A673 (cell line): ENCODE data around the gene UBE3B. TPM values are rescaled to one million over a fixed set of nuclear protein-coding genes. Genes with fewer than 3 reads are reported as not detected.

ENCODE experiments used
- BruUV-seq: library from RNA; stranded (reverse); fragments of 400-500 nt; replicated peaks from 2 replicates; lab custom pipeline; 2021; lab: Mats Ljungman, UMichigan
- CTCF ChIA-PET: fragments of 300-600 bp; sonication (Branson Sonifier 250); formaldehyde crosslinking; loops from one replicate; lab custom pipeline; 2022; ENCODE audit warnings: antibody characterized with exemption; lab: Charles Lee
- POLR2A ChIA-PET: fragments of 300-600 bp; sonication (Branson Sonifier 250); formaldehyde crosslinking; loops from one replicate; lab custom pipeline; 2022; ENCODE audit warnings: antibody characterized with exemption; ENCODE audit not compliant: low non-redundant PET; lab: Charles Lee
- DNase-seq: peaks from one replicate; pipeline ENCODE4 v3.0.0-alpha.2; 2015; ENCODE audit warnings: low spot score
- H3K27ac ChIP-seq: fragments of 200-600 bp; sonication (generic); 2 replicates; pipeline ENCODE4 v1.5.1; 2016; ENCODE audit warnings: mixed run types, low read depth, mild to moderate bottlenecking, mixed read lengths, antibody characterized with exemption, low read length; ENCODE audit not compliant: poor library complexity, severe bottlenecking
- H3K27me3 ChIP-seq: fragments of 200-600 bp; sonication (generic); replicated peaks from 2 replicates; pipeline ENCODE4 v1.6.1; 2017; ENCODE audit warnings: mixed run types, low read depth, mild to moderate bottlenecking, mixed read lengths, antibody characterized with exemption, low read length; ENCODE audit not compliant: insufficient read depth, poor library complexity
- H3K36me3 ChIP-seq: fragments of 200-600 bp; sonication (generic); 2 replicates; pipeline ENCODE4 v1.6.1; 2016; ENCODE audit warnings: mixed run types, mild to moderate bottlenecking, mixed read lengths, antibody characterized with exemption, low read length; ENCODE audit not compliant: insufficient read depth, poor library complexity, severe bottlenecking
- H3K4me1 ChIP-seq: fragments of 200-600 bp; sonication (generic); 2 replicates; pipeline ENCODE4 v1.6.1; 2017; ENCODE audit warnings: mixed run types, mild to moderate bottlenecking, mixed read lengths, antibody characterized with exemption, low read length; ENCODE audit not compliant: insufficient read depth, poor library complexity, severe bottlenecking
- H3K4me3 ChIP-seq: fragments of 200-600 bp; sonication (generic); 2 replicates; pipeline ENCODE4 v1.5.1; 2016; ENCODE audit warnings: low read depth, mixed run types, mild to moderate bottlenecking, mixed read lengths, low read length; ENCODE audit not compliant: poor library complexity, severe bottlenecking
- H3K9me3 ChIP-seq: fragments of 200-600 bp; sonication (generic); 2 replicates; pipeline ENCODE4 v1.6.1; 2016; ENCODE audit warnings: mixed run types, low read depth, mild to moderate bottlenecking, mixed read lengths, antibody characterized with exemption, low read length; ENCODE audit not compliant: poor library complexity, severe bottlenecking
- EZH2 ChIP-seq: fragments of 200-600 bp; sonication (generic); IDR thresholded peaks from 2 replicates; pipeline ENCODE4 v1.6.1; 2017; ENCODE audit warnings: borderline replicate concordance, low read depth, mild to moderate bottlenecking, mixed read lengths, antibody characterized with exemption, low read length; ENCODE audit not compliant: poor library complexity, severe bottlenecking
- intact Hi-C: fragments of 100-400 bp; cut with micrococcal nuclease; formaldehyde crosslinking; loops from one replicate; pipeline ENCODE4 v1.10.0; 2022; ENCODE audit not compliant: unreplicated experiment
- total RNA-seq: library from RNA; stranded (reverse); gene quantifications from 2 replicates; pipeline ENCODE4 v1.2.3, GENCODE V29; 2021
- TF ChIP-seq, protein P1 (sequence below): fragments of 300-800, 200-600 bp; sonication (generic); conservative IDR thresholded peaks from 2 replicates; pipeline ENCODE4 v1.5.1; 2017; ENCODE audit warnings: low read depth, mild to moderate bottlenecking, antibody characterized with exemption, low read length, moderate library complexity, mixed read lengths

The UBE3B gene
- total RNA-seq, 1 experiment from 2014 or later, result 29.2 TPM

DNA sequence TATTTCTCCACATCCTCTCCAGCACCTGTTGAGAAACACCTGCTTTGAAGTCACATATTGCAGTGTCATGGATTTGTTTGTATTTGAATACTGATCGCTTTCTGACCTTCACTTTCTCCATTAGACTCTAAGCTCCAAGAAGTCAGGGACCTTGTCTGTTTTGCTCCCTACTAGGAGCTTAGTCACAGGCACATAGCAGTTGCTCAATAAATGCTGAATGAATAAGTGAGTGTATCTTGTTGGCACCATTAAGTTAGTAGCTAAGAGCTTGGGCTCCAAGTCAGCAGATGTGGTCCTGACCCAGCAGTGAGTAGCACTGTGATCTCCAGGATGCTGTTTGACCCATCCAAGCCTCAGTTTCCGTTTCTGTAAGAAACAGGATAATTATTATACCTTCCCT, 106.3 kb downstream of the UBE3B start:
- Histone ChIP-seq H3K27me3 (no peaks in the 10 kb centered on the region), H3K4me1 (no peaks in the 10 kb centered on the region), H3K4me3 (no peak overlapping the region), H3K27ac (no peak overlapping the region), H3K9me3 (no peaks in the 10 kb centered on the region), H3K36me3 (peaks cover 74% of the 10 kb centered on the region)
- POLR2A ChIA-PET, result no interaction called here
- intact Hi-C loops, result no loop called here
- CTCF ChIA-PET, result no interaction called here
- no peak for DNase-seq
- TF ChIP-seq, protein P1, sequence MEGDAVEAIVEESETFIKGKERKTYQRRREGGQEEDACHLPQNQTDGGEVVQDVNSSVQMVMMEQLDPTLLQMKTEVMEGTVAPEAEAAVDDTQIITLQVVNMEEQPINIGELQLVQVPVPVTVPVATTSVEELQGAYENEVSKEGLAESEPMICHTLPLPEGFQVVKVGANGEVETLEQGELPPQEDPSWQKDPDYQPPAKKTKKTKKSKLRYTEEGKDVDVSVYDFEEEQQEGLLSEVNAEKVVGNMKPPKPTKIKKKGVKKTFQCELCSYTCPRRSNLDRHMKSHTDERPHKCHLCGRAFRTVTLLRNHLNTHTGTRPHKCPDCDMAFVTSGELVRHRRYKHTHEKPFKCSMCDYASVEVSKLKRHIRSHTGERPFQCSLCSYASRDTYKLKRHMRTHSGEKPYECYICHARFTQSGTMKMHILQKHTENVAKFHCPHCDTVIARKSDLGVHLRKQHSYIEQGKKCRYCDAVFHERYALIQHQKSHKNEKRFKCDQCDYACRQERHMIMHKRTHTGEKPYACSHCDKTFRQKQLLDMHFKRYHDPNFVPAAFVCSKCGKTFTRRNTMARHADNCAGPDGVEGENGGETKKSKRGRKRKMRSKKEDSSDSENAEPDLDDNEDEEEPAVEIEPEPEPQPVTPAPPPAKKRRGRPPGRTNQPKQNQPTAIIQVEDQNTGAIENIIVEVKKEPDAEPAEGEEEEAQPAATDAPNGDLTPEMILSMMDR, result no peak
- no peak for TF ChIP-seq EZH2
- BruUV-seq, result no TSS peak

Other genes with a start within 250 kb of the UBE3B start
- not detected in 2 replicates for gene FOXN4, start 168.3 kb upstream of the UBE3B start, total RNA-seq
- not detected in 2 replicates for gene MYO1H, start 129.7 kb upstream of the UBE3B start, total RNA-seq
- 54.5 and 55.2 TPM in 2 replicates for gene KCTD10, start 334 bp upstream of the UBE3B start, total RNA-seq
- 97.6 and 104 TPM in 2 replicates for gene MMAB, start 95.9 kb downstream of the UBE3B start, total RNA-seq
- 45.4 and 56.0 TPM in 2 replicates for gene MVK, start 96.2 kb downstream of the UBE3B start, total RNA-seq
- gene FAM222A, start 236.2 kb downstream of the UBE3B start, total RNA-seq, result 3.9 and 5.5 TPM in 2 replicates